OCI-LY7 (cell line): ENCODE data around the gene NDUFV2. TPM values are rescaled to one million over a fixed set of nuclear protein-coding genes. Genes with fewer than 3 reads are reported as not detected.

Source experiments
- BruUV-seq: library from RNA; stranded (reverse); fragments of 400-500 nt; replicated peaks from 2 replicates; lab custom pipeline; 2021; lab: Mats Ljungman, UMichigan
- CTCF ChIA-PET: fragments of 300-600 bp; sonication (Branson Sonifier 250); formaldehyde crosslinking; loops from one replicate; lab custom pipeline; 2022; ENCODE audit warnings: antibody characterized with exemption; ENCODE audit not compliant: unreplicated experiment; lab: Charles Lee
- POLR2A ChIA-PET: fragments of 300-600 bp; sonication (Branson Sonifier 250); formaldehyde crosslinking; loops from one replicate; lab custom pipeline; 2022; ENCODE audit warnings: antibody characterized with exemption; lab: Charles Lee
- DNase-seq: peaks from one replicate; pipeline ENCODE4 v3.0.0-alpha.2; 2015; ENCODE audit warnings: low spot score
- H2AFZ ChIP-seq: fragments of 200-600 bp; sonication (generic), shearing (Covaris generic); 2 replicates; pipeline ENCODE4 v1.6.1; 2014; ENCODE audit warnings: mild to moderate bottlenecking, antibody characterized with exemption, low read length, moderate library complexity
- H3K27ac ChIP-seq: fragments of 200-600 bp; sonication (generic); 2 replicates; pipeline ENCODE4 v1.5.1; 2014; ENCODE audit warnings: mixed run types, low read depth, mild to moderate bottlenecking, moderate library complexity, low read length, inconsistent platforms; ENCODE audit not compliant: poor library complexity, severe bottlenecking
- H3K36me3 ChIP-seq: fragments of 200-600 bp; sonication (generic); 2 replicates; pipeline ENCODE4 v1.6.1; 2014; ENCODE audit warnings: mild to moderate bottlenecking, antibody characterized with exemption, low read length, moderate library complexity, mixed read lengths; ENCODE audit not compliant: insufficient read depth
- H3K4me1 ChIP-seq: fragments of 200-600 bp; sonication (generic); 2 replicates; pipeline ENCODE4 v1.5.1; 2014; ENCODE audit warnings: mild to moderate bottlenecking, low read length; ENCODE audit not compliant: insufficient read depth, poor library complexity, severe bottlenecking
- H3K4me2 ChIP-seq: fragments of 200-600 bp; sonication (generic); 2 replicates; pipeline ENCODE4 v1.6.1; 2014; ENCODE audit warnings: mild to moderate bottlenecking, low read length
- H3K4me3 ChIP-seq: fragments of 200-600 bp; sonication (generic); 2 replicates; pipeline ENCODE4 v1.5.1; 2014; ENCODE audit warnings: mild to moderate bottlenecking, low read depth, low read length; ENCODE audit not compliant: poor library complexity, severe bottlenecking
- H3K79me2 ChIP-seq: fragments of 200-600 bp; sonication (generic); 2 replicates; pipeline ENCODE4 v1.6.1; 2016; ENCODE audit warnings: low read depth, mild to moderate bottlenecking, low read length, moderate library complexity, mixed read lengths; ENCODE audit not compliant: insufficient read depth
- H3K9me2 ChIP-seq: fragments of 200-600 bp; sonication (generic); 2 replicates; pipeline ENCODE4 v1.6.1; 2016; ENCODE audit warnings: mild to moderate bottlenecking, low read length, mixed read lengths; ENCODE audit not compliant: insufficient read depth
- H3K9me3 ChIP-seq: fragments of 200-600 bp; sonication (generic); 2 replicates; pipeline ENCODE4 v1.6.1; 2014; ENCODE audit warnings: mild to moderate bottlenecking, mixed run types, low read length, mixed read lengths
- H4K20me1 ChIP-seq: fragments of 200-600 bp; sonication (generic); 2 replicates; pipeline ENCODE4 v1.6.1; 2014; ENCODE audit warnings: mild to moderate bottlenecking, antibody characterized with exemption, low read length, moderate library complexity, mixed read lengths; ENCODE audit not compliant: insufficient read depth
- EZH2phosphoT487 ChIP-seq: fragments of 200-600 bp; sonication (generic); IDR thresholded peaks from 2 replicates; pipeline ENCODE4 v1.6.1; 2018; ENCODE audit warnings: low read depth, borderline replicate concordance, mild to moderate bottlenecking, mixed run types, antibody characterized with exemption, low read length, moderate library complexity, mixed read lengths
- intact Hi-C: fragments of 100-400 bp; cut with micrococcal nuclease; formaldehyde crosslinking; loops from one replicate; pipeline ENCODE4 v1.10.0; 2022; ENCODE audit not compliant: unreplicated experiment
- total RNA-seq, 2 experiments: library from RNA; depleted of rRNA in 1 of 2; stranded (reverse); fragments of >200 nt in 1 of 2; shearing (Covaris generic) in 1 of 2; gene quantifications; 2 replicates each; pipeline ENCODE4 v1.2.3, GENCODE V29; 2014 to 2022
- TF ChIP-seq, protein P1 (sequence below): fragments of 200-600 bp; sonication (generic); conservative IDR thresholded peaks from 2 replicates; pipeline ENCODE4 v1.5.1; 2014; ENCODE audit warnings: mild to moderate bottlenecking, antibody characterized with exemption, low read length, moderate library complexity, mixed read lengths

NDUFV2 gene
- total RNA-seq, 2 experiments from 2014 or later = 185 to 201 TPM

DNA sequence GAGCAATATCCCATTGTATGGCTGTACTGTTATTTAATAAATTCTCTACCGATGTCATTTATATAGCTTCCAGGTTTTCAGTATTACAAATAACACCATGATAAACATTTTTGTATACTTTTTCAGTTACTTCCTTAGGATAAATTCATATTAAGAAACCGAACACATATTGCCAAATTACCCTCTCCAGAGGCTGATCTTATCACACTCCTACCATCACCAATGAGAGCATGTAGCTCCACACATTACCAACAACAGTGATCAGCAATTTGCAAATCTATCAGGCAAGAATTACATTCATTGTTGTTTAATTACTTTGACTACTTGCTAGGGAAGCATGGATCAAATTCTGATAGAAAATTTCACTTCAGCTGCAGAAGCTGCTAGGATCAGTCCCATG is 5.8 kb upstream of the NDUFV2 start:
- BruUV-seq = no TSS peak
- no peak for DNase-seq
- Histone ChIP-seq H3K9me2 (no peaks in the 10 kb centered on the region), H3K27ac (no peak overlapping the region), H3K4me2 (no peak overlapping the region), H3K36me3 (no peaks in the 10 kb centered on the region), H3K4me1 (peaks cover 21% of the 10 kb centered on the region), H2AFZ (no peak overlapping the region), H4K20me1 (no peaks in the 10 kb centered on the region), H3K9me3 (no peaks in the 10 kb centered on the region), H3K79me2 (peaks cover 5% of the 10 kb centered on the region; the same call in 1 of the 2 replicates), H3K4me3 (no peak overlapping the region)
- TF ChIP-seq, protein P1, sequence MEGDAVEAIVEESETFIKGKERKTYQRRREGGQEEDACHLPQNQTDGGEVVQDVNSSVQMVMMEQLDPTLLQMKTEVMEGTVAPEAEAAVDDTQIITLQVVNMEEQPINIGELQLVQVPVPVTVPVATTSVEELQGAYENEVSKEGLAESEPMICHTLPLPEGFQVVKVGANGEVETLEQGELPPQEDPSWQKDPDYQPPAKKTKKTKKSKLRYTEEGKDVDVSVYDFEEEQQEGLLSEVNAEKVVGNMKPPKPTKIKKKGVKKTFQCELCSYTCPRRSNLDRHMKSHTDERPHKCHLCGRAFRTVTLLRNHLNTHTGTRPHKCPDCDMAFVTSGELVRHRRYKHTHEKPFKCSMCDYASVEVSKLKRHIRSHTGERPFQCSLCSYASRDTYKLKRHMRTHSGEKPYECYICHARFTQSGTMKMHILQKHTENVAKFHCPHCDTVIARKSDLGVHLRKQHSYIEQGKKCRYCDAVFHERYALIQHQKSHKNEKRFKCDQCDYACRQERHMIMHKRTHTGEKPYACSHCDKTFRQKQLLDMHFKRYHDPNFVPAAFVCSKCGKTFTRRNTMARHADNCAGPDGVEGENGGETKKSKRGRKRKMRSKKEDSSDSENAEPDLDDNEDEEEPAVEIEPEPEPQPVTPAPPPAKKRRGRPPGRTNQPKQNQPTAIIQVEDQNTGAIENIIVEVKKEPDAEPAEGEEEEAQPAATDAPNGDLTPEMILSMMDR = no peak
- no peak for TF ChIP-seq EZH2phosphoT487
- POLR2A ChIA-PET = interaction anchor here (0.6 to 3.0 kb wide), 5 partner anchors 10 to 41 kb away, joined by 4 to 13 read pairs (median 8); no protein-coding TSS in a partner anchor
- intact Hi-C loops = no loop called here
- CTCF ChIA-PET = no interaction called here

DNA sequence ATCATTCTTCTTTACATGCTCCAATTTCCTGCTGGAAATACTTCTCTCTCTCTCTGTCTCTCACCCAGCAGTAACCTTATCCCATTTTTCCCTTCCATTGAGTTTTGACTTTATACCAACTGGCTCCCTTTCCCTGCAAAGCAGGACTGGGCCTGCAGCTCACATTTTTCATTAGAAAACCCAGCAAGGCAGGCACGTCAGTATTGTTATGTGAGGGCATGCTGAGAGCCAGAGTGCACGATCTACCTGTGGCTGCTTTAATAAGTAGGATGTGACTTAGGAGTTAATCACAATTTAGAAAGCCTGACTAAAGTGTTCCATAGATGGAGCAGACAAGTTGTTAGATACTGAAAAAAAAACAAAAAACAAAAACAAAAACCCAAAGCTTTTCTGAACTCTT is 5.2 kb upstream of the NDUFV2 start:
- no peak for DNase-seq
- H3K27ac ChIP-seq = no peak overlapping the region
- ChIA-PET POLR2A (interaction anchor here (0.8 to 3.0 kb wide), 5 partner anchors 14 to 43 kb away, joined by 3 to 10 read pairs (median 5); no protein-coding TSS in a partner anchor), CTCF (no interaction called here)
- peaks cover 21% of the 10 kb centered on the region for H3K4me1 ChIP-seq
- H3K4me3 ChIP-seq = no peak overlapping the region
- peaks cover 9% of the 10 kb centered on the region; the same call in 1 of the 2 replicates for H3K79me2 ChIP-seq
- H2AFZ ChIP-seq = peak overlapping the region; percentile 2; the same call in 1 of the 2 replicates
- no peak for TF ChIP-seq EZH2phosphoT487
- TF ChIP-seq, protein P1 = no peak
- H3K36me3 ChIP-seq = no peaks in the 10 kb centered on the region
- no TSS peak for BruUV-seq
- H3K9me2 ChIP-seq = no peaks in the 10 kb centered on the region
- intact Hi-C loops = no loop called here
- no peak overlapping the region for H3K4me2 ChIP-seq
- no peaks in the 10 kb centered on the region for H4K20me1 ChIP-seq
- H3K9me3 ChIP-seq = no peaks in the 10 kb centered on the region

DNA sequence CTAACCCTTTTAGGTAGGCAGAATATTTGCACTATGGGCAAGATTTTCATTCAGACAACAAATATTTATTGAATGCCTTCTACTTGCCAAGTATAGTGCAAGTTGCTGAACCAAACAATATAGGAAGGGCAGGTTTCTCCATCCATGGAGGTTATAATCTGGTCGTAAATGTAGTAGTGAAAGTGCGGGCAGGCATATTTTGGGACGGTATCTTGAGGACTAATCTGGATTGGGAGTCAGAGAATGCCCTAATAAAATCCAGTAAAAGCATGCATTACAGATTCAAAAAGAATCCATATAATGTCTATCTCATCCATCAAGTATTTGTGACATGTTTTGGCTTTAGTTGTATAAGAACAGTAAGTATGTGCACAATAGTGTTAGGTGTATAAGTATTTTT is 1.7 kb upstream of the NDUFV2 start:
- Histone ChIP-seq H3K27ac (no peak overlapping the region), H3K9me3 (no peaks in the 10 kb centered on the region), H2AFZ (no peak overlapping the region), H3K4me2 (no peak overlapping the region), H3K4me3 (no peak overlapping the region), H4K20me1 (peaks cover 28% of the 10 kb centered on the region), H3K36me3 (peaks cover 21% of the 10 kb centered on the region; the same call in 1 of the 2 replicates), H3K79me2 (peaks cover 41% of the 10 kb centered on the region), H3K9me2 (no peaks in the 10 kb centered on the region), H3K4me1 (peaks cover 25% of the 10 kb centered on the region)
- DNase-seq = no peak
- ChIA-PET POLR2A (interaction anchor here (0.9 to 6.6 kb wide), 7 partner anchors 22 to 143 kb away, joined by 3 to 49 read pairs (median 4); partner anchors contain the start of gene ANKRD12), CTCF (interaction anchor here (0.5 to 0.6 kb wide), 2 partner anchors 27 to 39 kb away, joined by 3 read pairs; no protein-coding TSS in a partner anchor)
- intact Hi-C loops = no loop called here
- no TSS peak for BruUV-seq
- TF ChIP-seq EZH2phosphoT487 = no peak
- TF ChIP-seq, protein P1 = no peak
